ENCODE data around the gene ZBTB25.

DNA sequence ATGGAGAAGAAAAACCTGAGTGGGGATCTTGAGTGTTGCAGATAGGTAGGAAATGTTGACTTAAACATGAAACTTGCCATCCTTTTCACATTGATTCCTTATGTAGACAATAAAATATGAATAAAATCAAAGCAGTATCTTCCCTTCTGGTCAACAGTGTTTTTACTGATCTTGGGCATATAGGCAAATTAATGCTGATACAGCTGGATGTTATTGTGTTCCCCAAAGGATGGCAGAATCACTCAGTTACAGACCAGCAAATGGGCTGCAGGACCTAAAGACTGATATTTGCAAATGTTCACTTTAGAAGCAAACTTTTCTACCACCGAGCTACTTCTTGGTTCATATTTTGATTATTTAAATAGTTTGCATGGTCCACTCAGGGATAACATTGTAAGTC lies 81.6 kb downstream of the ZBTB25 start:
- no peak for TF ChIP-seq TAF1 (IDR thresholded peaks at IDR 0.05; ENCODE audit: borderline replicate concordance, low read depth, low read length)
- no peak for TF ChIP-seq POLR2A (IDR thresholded peaks at IDR 0.05; ENCODE audit: low read depth, low read length)
- no peak for TF ChIP-seq POLR2AphosphoS5 (IDR thresholded peaks at IDR 0.05; ENCODE audit: low read depth, low read length)
